Calu3 (cell line): Measurements from ENCODE around the gene PWWP2A. TPM values are rescaled to one million over a fixed set of nuclear protein-coding genes. Genes with fewer than 3 reads are reported as not detected.
"Not testable (repeated sequence)": the region's sequence is repeated elsewhere in the genome, so short reads cannot be mapped to it uniquely, and the experiment has no call there.

ENCODE experiments used
- BruUV-seq: library from RNA; stranded (reverse); fragments of 400-500 nt; replicated peaks from 2 replicates; lab custom pipeline; 2021; lab: Mats Ljungman, UMichigan
- CTCF ChIA-PET: fragments of 300-600 bp; sonication (Branson Sonifier 250); formaldehyde crosslinking; loops from one replicate; lab custom pipeline; 2022; ENCODE audit warnings: antibody characterized with exemption; lab: Charles Lee
- DNase-seq: peaks from one replicate; pipeline ENCODE4 v3.0.0; 2022
- H3K27ac Mint-ChIP-seq: one replicate; pipeline ENCODE4 v1.8.0; 2022; ENCODE audit warnings: mixed read lengths; ENCODE audit not compliant: unreplicated experiment
- H3K27me3 Mint-ChIP-seq: one replicate; pipeline ENCODE4 v1.8.0; 2022; ENCODE audit warnings: mixed read lengths; ENCODE audit not compliant: unreplicated experiment
- H3K36me3 Mint-ChIP-seq: one replicate; pipeline ENCODE4 v1.8.0; 2022; ENCODE audit warnings: mild to moderate bottlenecking, moderate library complexity, mixed read lengths; ENCODE audit not compliant: insufficient read depth, unreplicated experiment
- H3K4me1 Mint-ChIP-seq: one replicate; pipeline ENCODE4 v1.8.0; 2022; ENCODE audit warnings: mild to moderate bottlenecking, low read depth, mixed read lengths; ENCODE audit not compliant: unreplicated experiment
- H3K4me3 Mint-ChIP-seq: one replicate; pipeline ENCODE4 v1.8.0; 2022; ENCODE audit warnings: mild to moderate bottlenecking, low read depth, moderate library complexity, mixed read lengths; ENCODE audit not compliant: unreplicated experiment
- H3K9me3 Mint-ChIP-seq: one replicate; pipeline ENCODE4 v1.8.0; 2022; ENCODE audit warnings: low read depth, mixed read lengths; ENCODE audit not compliant: unreplicated experiment
- CTCF ChIP-seq: fragments of 200-600 bp; IDR thresholded peaks from one replicate; pipeline ENCODE4 v1.8.0; 2022; ENCODE audit warnings: antibody characterized with exemption; ENCODE audit not compliant: unreplicated experiment
- intact Hi-C: fragments of 100-400 bp; cut with micrococcal nuclease; formaldehyde crosslinking; loops from one replicate; pipeline ENCODE4 v1.10.0; 2022; ENCODE audit not compliant: unreplicated experiment
- total RNA-seq: library from RNA; stranded (reverse); gene quantifications from 2 replicates; pipeline ENCODE4 v1.2.3, GENCODE V29; 2022

The PWWP2A gene
- total RNA-seq, 1 experiment from 2014 or later, result 36.4 TPM

- Mint-ChIP-seq H3K9me3 (no peaks in the 10 kb centered on the region), H3K36me3 (no peaks in the 10 kb centered on the region), H3K4me1 (peaks cover 8% of the 10 kb centered on the region), H3K27ac (no peak overlapping the region), H3K4me3 (no peak overlapping the region), H3K27me3 (no peaks in the 10 kb centered on the region)
- DNase-seq, result no peak
- intact Hi-C loops, result no loop called here
- CTCF ChIA-PET, result no interaction called here
- TF ChIP-seq CTCF, result no peak
- no TSS peak for BruUV-seq
Measured at GRCh38 chr5:160152287-160152686, 33.0 kb upstream of the PWWP2A start.

- Mint-ChIP-seq H3K27ac (no peak overlapping the region), H3K27me3 (no peaks in the 10 kb centered on the region), H3K9me3 (no peaks in the 10 kb centered on the region), H3K36me3 (no peaks in the 10 kb centered on the region), H3K4me1 (peaks cover 8% of the 10 kb centered on the region), H3K4me3 (no peak overlapping the region)
- intact Hi-C loops, result no loop called here
- no peak for TF ChIP-seq CTCF
- BruUV-seq, result no TSS peak
- CTCF ChIA-PET, result interaction anchor here (0.7 kb wide), 1 partner anchor 143 kb away, joined by 3 read pairs; no protein-coding TSS in a partner anchor
- no peak for DNase-seq
Measured at GRCh38 chr5:160151017-160151416, 31.8 kb upstream of the PWWP2A start.

- intact Hi-C loops, result no loop called here
- Mint-ChIP-seq H3K4me1 (peaks cover 7% of the 10 kb centered on the region), H3K36me3 (no peaks in the 10 kb centered on the region), H3K27me3 (no peaks in the 10 kb centered on the region), H3K9me3 (no peaks in the 10 kb centered on the region), H3K27ac (peak overlapping the region; percentile 12), H3K4me3 (no peak overlapping the region)
- no peak for TF ChIP-seq CTCF
- DNase-seq, result no peak
- CTCF ChIA-PET, result no interaction called here
- no TSS peak for BruUV-seq
Measured at GRCh38 chr5:160150381-160150780, 31.1 kb upstream of the PWWP2A start.

- DNase-seq, H3K27ac Mint-ChIP-seq, H3K4me3 Mint-ChIP-seq, H3K27me3 Mint-ChIP-seq, H3K4me1 Mint-ChIP-seq, H3K36me3 Mint-ChIP-seq, intact Hi-C loops, BruUV-seq, CTCF ChIA-PET, H3K9me3 Mint-ChIP-seq: not testable (repeated sequence)
Measured at GRCh38 chr5:160144436-160144835, 25.2 kb upstream of the PWWP2A start.

GRCh38 chr5:160134332-160134731 lies 15.1 kb upstream of the PWWP2A start:
- no peak overlapping the region for H3K4me3 Mint-ChIP-seq
- CTCF ChIA-PET, result no interaction called here
- H3K9me3 Mint-ChIP-seq, result no peaks in the 10 kb centered on the region
- no peak for TF ChIP-seq CTCF
- intact Hi-C loops, result no loop called here
- no peak overlapping the region for H3K27ac Mint-ChIP-seq
- no TSS peak for BruUV-seq
- no peaks in the 10 kb centered on the region for H3K27me3 Mint-ChIP-seq
- no peaks in the 10 kb centered on the region for H3K4me1 Mint-ChIP-seq
- no peaks in the 10 kb centered on the region for H3K36me3 Mint-ChIP-seq
- no peak for DNase-seq
